Muscle layer of duodenum (tissue), 2 donors: ENCODE measurements around the gene AKAP7.
A peak's percentile ranks its signal among the peaks of the same experiment; 100 is the strongest.
"Not testable (repeated sequence)": the region's sequence is repeated elsewhere in the genome, so short reads cannot be mapped to it uniquely, and the experiment has no call there.

ENCODE experiments used
- H3K27ac ChIP-seq: one replicate; pipeline ENCODE4 v1.7.0; 2013; ENCODE audit warnings: mild to moderate bottlenecking, low read length
- H3K27me3 ChIP-seq: one replicate; pipeline ENCODE4 v1.7.0; 2013; ENCODE audit warnings: low read depth, mild to moderate bottlenecking, control low read depth, low read length
- H3K36me3 ChIP-seq, 2 donors: one replicate each; pipeline ENCODE4 v1.7.0; 2013; ENCODE audit warnings: low read length in 2 of 2, control low read depth in 1 of 2, mild to moderate bottlenecking in 1 of 2; ENCODE audit not compliant: insufficient read depth in 2 of 2, control insufficient read depth in 1 of 2
- H3K4me1 ChIP-seq, 2 donors: one replicate each; pipeline ENCODE4 v1.7.0; 2013; ENCODE audit warnings: low read length in 2 of 2, mild to moderate bottlenecking in 2 of 2, control low read depth in 1 of 2, moderate library complexity in 1 of 2; ENCODE audit not compliant: insufficient read depth in 2 of 2, control insufficient read depth in 1 of 2
- H3K4me3 ChIP-seq, 2 donors: one replicate each; pipeline ENCODE4 v1.7.0; 2013; ENCODE audit warnings: low read length in 2 of 2, low read depth in 1 of 2, mild to moderate bottlenecking in 1 of 2
- H3K9me3 ChIP-seq, 2 donors: one replicate each; pipeline ENCODE4 v1.7.0; 2013; ENCODE audit warnings: low read length in 2 of 2, control low read depth in 1 of 2, mild to moderate bottlenecking in 1 of 2; ENCODE audit not compliant: control insufficient read depth in 1 of 2
- donor health status: healthy.

The AKAP7 gene

DNA sequence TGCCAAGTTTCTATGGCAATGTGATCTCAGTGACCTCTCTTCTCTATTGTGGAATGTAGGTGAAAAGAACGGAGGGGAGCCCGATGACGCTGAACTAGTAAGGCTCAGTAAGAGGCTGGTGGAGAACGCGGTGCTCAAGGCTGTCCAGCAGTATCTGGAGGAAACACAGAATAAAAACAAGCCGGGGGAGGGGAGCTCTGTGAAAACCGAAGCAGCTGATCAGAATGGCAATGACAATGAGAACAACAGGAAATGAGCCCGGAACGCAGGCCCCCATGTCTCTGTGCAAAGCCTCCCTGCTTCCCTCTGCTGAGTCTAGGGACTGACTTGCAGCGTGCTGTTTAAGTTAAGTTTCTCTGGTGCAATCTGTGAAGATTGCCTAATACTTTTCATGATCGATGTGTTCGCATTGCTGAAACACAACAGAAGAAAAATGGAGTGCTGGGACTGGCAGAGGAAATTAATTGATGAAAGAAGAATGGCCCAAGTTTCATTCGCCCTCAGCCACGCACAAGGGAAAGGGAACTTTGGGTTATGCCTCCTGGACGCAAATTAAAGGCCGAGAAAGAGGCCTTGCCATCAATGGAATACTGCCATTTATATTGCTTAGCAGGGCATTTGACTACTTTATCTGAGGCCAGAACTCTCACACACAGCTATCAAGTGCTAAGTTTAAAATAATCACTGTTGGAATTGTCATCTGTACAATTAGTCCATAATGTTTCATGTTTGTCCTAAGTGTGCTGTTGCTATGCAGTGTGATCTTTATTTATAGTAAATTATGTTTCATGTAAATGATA is 146.4 kb downstream of the AKAP7 start:
- H3K9me3 ChIP-seq = no peaks in the 10 kb centered on the region
- H3K27ac ChIP-seq = peak overlapping the region; percentile 8
- H3K27me3 ChIP-seq = no peaks in the 10 kb centered on the region
- H3K4me1 ChIP-seq = peaks cover 0 to 4% of the 10 kb centered on the region in 2 donors
- no peak overlapping the region for H3K4me3 ChIP-seq
- peaks cover 4 to 15% of the 10 kb centered on the region in 2 donors for H3K36me3 ChIP-seq

DNA sequence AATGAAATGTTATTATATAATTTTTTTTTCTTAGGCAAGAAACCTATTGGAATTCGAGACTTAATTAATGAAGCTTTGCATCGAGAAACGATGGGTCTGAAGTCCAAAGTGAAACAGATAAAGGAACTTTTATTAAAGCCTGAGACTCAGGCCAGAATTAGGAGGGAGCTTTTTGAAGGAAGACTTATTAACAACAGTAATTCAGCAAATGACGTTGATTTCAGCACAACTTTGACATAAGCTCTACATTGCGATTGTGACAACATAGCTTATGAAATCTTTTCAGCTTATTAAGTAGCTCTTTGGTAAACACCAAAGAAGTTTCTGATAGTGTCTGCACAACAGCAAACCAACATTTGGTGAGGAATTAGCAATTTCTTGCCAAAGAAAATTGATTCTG is 147.1 kb downstream of the AKAP7 start:
- H3K27ac ChIP-seq = no peak overlapping the region
- peaks cover 4 to 15% of the 10 kb centered on the region in 2 donors for H3K36me3 ChIP-seq
- no peaks in the 10 kb centered on the region for H3K27me3 ChIP-seq
- H3K4me3 ChIP-seq = no peak overlapping the region
- H3K4me1 ChIP-seq = peaks cover 0 to 4% of the 10 kb centered on the region in 2 donors
- no peaks in the 10 kb centered on the region for H3K9me3 ChIP-seq

DNA sequence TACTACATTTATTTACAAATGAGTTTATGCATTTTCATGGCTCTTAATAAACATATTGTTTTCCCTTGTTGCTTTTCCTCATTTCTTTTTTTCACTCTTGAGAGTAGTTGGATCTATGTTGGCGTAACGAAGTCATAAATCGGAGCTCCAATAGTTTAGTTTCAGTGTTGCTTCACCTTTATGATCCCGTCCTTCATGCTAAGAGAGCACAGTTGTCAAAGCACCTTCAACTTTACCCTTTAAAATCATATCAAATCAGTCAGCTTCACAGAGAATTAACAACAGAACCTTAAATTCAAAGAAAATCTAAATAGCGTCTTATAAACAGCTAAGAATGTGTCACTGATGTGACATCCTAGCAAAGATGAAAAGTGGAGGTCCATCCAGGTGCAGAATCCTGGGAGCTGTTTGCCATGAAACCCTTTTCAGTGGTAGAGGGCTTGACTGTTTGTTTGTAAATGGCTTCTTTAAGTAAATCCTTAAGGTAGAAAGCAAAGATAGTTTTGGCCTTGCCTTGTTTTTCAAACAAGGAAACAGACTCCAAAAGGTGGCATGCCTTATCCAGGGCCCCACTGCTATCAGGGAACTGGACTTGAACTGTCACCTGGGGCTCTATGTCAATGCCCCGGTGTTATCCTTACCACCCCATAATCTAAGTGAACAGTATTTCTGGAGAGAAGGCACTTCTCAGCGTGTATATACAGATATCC is 148.4 kb downstream of the AKAP7 start:
- peaks cover 0 to 4% of the 10 kb centered on the region in 2 donors for H3K4me1 ChIP-seq
- no peaks in the 10 kb centered on the region for H3K9me3 ChIP-seq
- H3K27ac ChIP-seq = no peak overlapping the region
- peaks cover 4 to 15% of the 10 kb centered on the region in 2 donors for H3K36me3 ChIP-seq
- H3K4me3 ChIP-seq = no peak overlapping the region
- no peaks in the 10 kb centered on the region for H3K27me3 ChIP-seq

DNA sequence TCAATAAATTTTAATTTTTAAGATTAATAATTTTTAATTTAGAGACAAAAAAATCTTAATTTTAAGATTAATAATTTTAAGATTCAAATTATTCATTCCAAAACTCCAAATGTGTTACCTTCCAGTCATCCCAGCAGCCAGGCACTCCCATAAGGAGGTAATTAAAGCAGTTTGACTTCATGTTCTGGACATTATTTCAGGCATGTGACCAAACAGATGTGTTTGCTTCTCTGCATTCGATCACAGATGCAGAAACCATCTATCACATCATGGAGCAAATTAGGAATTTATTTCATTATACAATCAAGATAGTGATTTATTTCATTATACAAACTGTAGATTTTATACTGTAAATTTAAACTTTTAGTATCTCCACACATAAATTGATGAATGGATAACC is 150.3 kb downstream of the AKAP7 start:
- Histone ChIP-seq H3K4me3 (no peak overlapping the region), H3K36me3 (peaks cover 4 to 15% of the 10 kb centered on the region in 2 donors), H3K4me1 (peaks cover 0 to 4% of the 10 kb centered on the region in 2 donors), H3K27ac (no peak overlapping the region), H3K9me3 (no peaks in the 10 kb centered on the region), H3K27me3 (no peaks in the 10 kb centered on the region)

DNA sequence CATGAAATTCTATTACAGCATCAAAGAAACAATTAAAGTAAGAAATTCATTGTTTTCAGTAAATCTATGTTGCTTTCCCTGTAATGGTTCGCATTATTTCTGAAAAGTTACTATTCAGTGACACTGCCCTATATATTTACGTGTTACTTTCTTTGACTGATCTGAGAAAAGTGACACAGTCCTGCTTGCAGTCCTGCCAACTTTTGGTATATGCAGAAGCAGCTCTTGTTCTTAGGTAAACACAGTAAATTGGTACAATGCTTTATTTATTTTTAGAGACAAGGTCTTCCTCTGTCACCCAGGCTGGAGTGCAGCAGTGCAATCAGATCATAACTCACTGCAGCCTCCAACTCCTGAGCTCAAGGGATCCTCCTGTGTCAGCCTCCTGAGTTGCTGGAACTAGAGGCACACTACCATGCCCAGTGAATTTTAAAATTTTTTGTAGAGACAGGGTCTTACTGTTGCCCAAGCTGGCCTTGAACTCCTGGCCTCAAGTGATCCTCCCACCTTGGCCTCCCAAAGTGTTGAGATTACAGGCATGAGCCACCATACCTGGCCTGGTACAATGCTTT is 151.3 kb downstream of the AKAP7 start:
- H3K36me3 ChIP-seq = peaks cover 4 to 14% of the 10 kb centered on the region in 2 donors
- H3K4me3 ChIP-seq = no peak overlapping the region
- H3K27me3 ChIP-seq = no peaks in the 10 kb centered on the region
- H3K9me3 ChIP-seq = no peaks in the 10 kb centered on the region
- H3K27ac ChIP-seq = no peak overlapping the region
- H3K4me1 ChIP-seq = no peaks in the 10 kb centered on the region

DNA sequence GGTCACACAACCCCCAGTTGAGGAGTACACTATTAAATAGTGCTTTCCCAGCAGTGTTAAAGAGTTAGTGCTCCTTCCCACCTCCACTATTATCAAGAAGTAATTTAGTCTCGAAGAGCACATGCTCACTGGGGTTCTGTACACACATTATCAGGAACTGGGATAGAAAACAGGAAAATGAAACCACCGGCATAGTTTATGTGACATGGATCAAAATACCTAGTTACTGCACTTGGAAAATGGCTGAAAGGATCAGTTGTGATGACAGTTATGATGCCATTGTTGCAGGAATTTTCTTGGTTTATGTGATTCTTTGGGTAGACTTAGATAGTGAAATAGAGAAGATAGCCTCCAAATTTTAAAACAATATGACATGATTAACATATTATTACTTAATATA is 152.9 kb downstream of the AKAP7 start:
- H3K4me1 ChIP-seq = peaks cover 0 to 7% of the 10 kb centered on the region in 2 donors
- peaks cover 4 to 11% of the 10 kb centered on the region in 2 donors for H3K36me3 ChIP-seq
- H3K9me3 ChIP-seq = no peaks in the 10 kb centered on the region
- H3K4me3 ChIP-seq = no peak overlapping the region
- H3K27me3 ChIP-seq = no peaks in the 10 kb centered on the region
- no peak overlapping the region for H3K27ac ChIP-seq

DNA sequence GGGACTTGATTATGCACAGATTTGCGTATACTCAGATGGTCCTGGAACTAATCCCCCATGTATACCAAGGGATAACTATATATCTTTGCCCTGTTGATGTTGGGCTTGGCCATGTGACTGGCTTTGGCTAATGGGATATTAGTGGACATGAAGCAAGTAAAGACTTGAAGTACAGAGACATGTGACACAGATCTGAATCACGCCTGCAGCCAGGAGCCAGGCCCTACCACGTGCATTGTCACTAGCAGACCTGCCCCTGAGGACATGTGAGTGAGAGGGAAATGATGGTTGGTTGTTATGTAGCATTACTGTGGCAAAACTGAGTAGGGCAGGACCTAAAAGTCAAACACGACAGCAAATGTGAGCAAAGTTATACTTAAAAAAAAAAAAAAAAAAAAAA is 155.7 kb downstream of the AKAP7 start:
- Histone ChIP-seq H3K4me3 (no peak overlapping the region), H3K4me1 (peaks cover 0 to 7% of the 10 kb centered on the region in 2 donors), H3K27me3 (no peaks in the 10 kb centered on the region), H3K36me3 (no peaks in the 10 kb centered on the region), H3K27ac (no peak overlapping the region), H3K9me3 (no peaks in the 10 kb centered on the region)

DNA sequence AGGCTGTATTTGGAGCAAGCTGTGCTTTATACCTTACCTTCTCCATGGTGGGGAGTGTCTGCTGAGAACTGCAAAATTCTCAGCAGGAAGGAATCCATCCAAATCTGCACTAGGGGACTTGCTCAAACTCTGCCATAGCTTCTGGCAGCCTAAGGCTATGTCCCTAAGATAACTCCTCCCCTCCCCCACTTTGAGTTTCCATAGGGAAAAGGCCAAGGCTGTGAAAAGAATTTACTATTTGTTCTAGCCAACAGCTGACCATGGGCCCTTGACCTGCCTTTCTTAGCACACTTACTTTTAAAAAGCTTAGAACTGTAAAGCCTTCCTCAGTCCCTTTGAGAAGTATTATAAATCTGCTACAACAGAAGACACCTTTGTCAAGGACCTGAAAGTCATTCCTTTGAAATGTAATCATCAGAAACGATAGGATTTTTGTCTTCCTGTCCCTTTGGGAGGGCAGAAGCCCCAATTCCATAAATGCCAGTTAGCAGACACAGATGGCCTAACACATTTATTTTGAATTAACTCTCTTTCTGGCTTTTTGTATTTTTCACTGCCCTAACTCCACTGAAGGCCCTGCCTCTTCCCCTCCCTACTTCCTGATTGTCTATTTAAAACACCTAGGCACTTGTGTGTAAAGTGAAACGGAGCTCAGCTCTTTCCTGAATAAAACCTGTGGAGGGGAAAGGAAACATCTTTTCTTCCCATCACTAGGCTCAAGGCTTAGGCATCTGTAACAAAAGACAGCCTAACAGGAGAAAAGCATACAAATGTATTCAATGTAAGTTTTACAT is 157.1 kb downstream of the AKAP7 start:
- no peaks in the 10 kb centered on the region for H3K9me3 ChIP-seq
- H3K4me3 ChIP-seq = no peak overlapping the region
- H3K27ac ChIP-seq = no peak overlapping the region
- H3K4me1 ChIP-seq = peaks cover 0 to 7% of the 10 kb centered on the region in 2 donors
- H3K36me3 ChIP-seq = no peaks in the 10 kb centered on the region
- no peaks in the 10 kb centered on the region for H3K27me3 ChIP-seq

DNA sequence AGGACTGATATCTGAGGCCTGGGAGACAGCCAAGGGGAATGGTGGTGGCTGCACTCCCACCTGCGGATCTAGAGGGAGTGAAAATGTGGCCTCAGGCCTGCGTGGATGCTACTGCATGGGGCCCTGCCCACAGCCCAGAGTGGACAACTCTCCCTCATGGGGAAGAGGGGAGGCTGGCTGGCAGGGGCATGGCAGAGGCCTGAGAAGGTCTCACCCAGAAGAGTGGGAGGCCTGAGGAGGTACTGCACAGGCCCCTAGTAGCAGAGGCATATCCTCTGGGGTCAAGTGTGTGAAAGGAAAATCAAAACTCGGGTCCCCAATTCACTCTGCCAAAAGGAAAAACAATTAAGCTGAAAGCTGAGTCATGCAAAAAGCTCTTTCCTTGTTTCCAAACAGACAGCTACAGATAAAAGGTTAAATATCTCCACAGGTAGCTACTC is 158.2 kb downstream of the AKAP7 start:
- peaks cover 0 to 7% of the 10 kb centered on the region in 2 donors for H3K4me1 ChIP-seq

DNA sequence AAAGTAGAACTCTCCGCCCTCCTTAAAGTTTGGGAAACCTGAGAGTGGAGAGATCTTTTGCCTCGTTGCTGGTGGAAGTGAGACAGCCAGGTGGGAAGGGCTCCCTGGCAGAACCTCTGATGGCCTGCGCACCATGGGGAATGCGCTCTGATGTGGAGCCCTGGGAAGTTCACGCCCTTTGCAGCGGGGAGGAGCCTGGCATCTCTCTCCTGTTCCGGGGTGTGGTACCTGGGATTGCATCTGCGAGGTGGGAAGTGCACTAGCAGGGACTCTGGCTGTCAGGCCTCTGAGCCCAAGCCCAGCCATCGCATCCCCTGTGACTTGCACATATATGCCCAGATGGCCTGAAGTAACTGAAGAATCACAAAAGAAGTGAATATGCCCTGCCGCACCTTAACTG is 159.8 kb downstream of the AKAP7 start:
- H3K27me3 ChIP-seq = no peaks in the 10 kb centered on the region
- peaks cover 0 to 7% of the 10 kb centered on the region in 2 donors for H3K4me1 ChIP-seq
- H3K27ac ChIP-seq = no peak overlapping the region
- no peaks in the 10 kb centered on the region for H3K36me3 ChIP-seq
- no peak overlapping the region for H3K4me3 ChIP-seq
- H3K9me3 ChIP-seq = no peaks in the 10 kb centered on the region

More for the DNA sequence above, 158.2 kb downstream of the AKAP7 start:
- no peak overlapping the region for H3K4me3 ChIP-seq
- no peaks in the 10 kb centered on the region for H3K36me3 ChIP-seq
- no peaks in the 10 kb centered on the region for H3K27me3 ChIP-seq
- H3K9me3 ChIP-seq = no peaks in the 10 kb centered on the region
- H3K27ac ChIP-seq = no peak overlapping the region

DNA sequence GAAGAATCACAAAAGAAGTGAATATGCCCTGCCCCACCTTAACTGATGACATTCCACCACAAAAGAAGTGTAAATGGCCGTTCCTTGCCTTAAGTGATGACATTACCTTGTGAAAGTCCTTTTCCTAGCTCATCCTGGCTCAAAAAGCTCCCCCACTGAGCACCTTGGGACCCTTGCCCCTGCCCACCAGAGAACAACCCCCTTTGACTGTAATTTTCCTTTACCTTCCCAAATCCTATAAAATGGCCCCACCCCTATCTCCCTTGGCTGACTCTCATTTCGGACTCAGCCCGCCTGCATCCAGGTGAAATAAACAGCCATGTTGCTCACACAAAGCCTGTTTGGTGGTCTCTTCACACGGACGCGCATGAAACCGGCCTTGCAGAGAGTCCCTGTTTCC is 165.6 kb downstream of the AKAP7 start:
- not testable (repeated sequence) for H3K36me3 ChIP-seq, H3K4me3 ChIP-seq, H3K27ac ChIP-seq, H3K27me3 ChIP-seq, H3K4me1 ChIP-seq, H3K9me3 ChIP-seq
